Fibroblast of villous mesenchyme (primary cell): Measurements from ENCODE around the gene HYDIN. TPM values are rescaled to one million over a fixed set of nuclear protein-coding genes. Genes with fewer than 3 reads are reported as not detected.

ENCODE experiments used
- DNase-seq: peaks from one replicate; pipeline ENCODE4 v3.0.0-alpha.2; 2010; ENCODE audit warnings: low read depth
- H3K4me3 ChIP-seq: 2 replicates; pipeline ENCODE4 v1.5.1; 2011; ENCODE audit warnings: low read depth, mild to moderate bottlenecking, low read length
- total RNA-seq: library from RNA; depleted of rRNA; stranded (reverse); fragments of >200 nt; gene quantifications from 2 replicates; pipeline ENCODE4 v1.2.3, GENCODE V29; 2012
- TF ChIP-seq, protein P1 (sequence below): IDR thresholded peaks from 2 replicates; pipeline ENCODE4 v1.5.1; 2012; ENCODE audit warnings: low read depth, mild to moderate bottlenecking, low read length; ENCODE audit not compliant: insufficient read depth

Gene HYDIN
- total RNA-seq, 1 donor = under 0.01 TPM

DNA sequence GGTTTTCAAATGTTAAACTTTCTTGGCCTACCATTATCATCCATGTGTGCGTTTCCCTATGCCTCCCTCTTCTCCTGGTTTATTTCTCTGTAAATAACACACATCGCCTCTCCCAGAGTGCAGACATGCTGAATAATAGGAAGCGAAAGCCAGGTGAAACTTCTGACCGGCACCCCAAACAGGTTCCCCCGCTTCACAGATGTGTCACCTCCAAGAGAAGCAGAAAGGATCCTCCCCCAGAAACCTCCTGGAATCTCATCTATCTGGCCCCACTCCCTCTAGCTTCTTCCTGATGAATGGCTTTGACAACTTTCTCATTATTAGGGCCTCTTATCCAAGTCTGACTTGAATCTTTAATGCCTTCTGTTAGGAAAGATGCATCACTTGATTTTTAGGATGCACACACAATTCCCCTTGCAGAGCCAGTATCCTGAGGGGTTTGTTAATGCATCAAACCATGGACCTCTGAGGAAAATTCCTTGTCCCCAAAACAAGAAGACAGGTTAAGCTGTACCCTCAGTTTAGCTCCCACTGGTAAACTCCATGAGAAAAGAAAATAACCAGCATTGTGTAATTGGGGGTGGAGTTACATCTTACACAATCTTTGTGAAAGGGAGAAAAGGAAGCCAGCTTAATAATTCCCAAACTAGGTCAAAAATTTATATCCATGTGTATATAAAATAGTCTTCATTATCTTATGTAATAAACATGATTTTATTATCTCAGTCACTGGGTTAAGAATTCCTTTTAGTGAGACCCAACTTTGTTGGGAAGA, 20.1 kb upstream of the HYDIN start:
- no peak for DNase-seq
- TF ChIP-seq, protein P1, sequence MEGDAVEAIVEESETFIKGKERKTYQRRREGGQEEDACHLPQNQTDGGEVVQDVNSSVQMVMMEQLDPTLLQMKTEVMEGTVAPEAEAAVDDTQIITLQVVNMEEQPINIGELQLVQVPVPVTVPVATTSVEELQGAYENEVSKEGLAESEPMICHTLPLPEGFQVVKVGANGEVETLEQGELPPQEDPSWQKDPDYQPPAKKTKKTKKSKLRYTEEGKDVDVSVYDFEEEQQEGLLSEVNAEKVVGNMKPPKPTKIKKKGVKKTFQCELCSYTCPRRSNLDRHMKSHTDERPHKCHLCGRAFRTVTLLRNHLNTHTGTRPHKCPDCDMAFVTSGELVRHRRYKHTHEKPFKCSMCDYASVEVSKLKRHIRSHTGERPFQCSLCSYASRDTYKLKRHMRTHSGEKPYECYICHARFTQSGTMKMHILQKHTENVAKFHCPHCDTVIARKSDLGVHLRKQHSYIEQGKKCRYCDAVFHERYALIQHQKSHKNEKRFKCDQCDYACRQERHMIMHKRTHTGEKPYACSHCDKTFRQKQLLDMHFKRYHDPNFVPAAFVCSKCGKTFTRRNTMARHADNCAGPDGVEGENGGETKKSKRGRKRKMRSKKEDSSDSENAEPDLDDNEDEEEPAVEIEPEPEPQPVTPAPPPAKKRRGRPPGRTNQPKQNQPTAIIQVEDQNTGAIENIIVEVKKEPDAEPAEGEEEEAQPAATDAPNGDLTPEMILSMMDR = no peak

DNA sequence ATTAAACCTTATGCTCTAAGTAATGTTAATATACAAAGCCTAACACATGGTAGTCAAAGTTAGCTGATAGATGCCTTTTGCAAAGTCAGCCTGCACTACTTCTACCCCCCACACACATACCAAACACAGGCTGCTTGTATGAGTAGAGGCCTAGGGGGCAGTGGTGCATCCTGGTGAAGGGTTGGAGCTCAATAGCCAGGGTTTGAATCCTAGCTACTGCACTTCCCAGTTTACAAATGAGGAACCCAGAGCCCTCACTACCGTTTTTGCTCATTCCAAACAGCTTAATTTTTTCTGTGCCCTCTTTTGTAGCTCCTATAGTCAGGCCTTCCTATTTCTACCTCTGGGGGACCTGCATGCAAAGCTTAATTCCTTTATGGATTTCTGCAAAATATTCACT, 18.9 kb upstream of the HYDIN start:
- TF ChIP-seq, protein P1 = no peak
- DNase-seq = no peak
- no peak overlapping the region for H3K4me3 ChIP-seq

More for the DNA sequence above, 20.1 kb upstream of the HYDIN start:
- H3K4me3 ChIP-seq = no peak overlapping the region

DNA sequence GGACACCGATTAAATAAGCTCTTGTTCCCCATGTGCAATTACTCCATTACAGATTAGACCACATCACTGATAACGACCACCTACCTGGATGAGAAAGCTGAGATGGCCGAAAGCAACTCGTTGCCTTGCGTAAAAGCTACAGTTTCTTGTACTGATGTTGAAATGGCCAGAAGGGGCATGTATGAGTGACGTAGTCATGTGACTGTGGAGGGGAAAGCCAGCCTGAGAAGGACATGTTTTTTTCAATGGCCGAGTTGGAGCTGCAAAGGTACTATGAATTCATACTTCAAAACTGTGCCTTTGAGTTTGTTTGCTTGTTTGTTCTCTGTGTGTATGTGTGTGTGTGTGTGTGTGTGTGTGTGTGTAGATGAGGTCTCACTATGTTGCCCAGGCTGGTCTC, 17.0 kb upstream of the HYDIN start:
- H3K4me3 ChIP-seq = no peak overlapping the region
- no peak for DNase-seq
- TF ChIP-seq, protein P1 = no peak

DNA sequence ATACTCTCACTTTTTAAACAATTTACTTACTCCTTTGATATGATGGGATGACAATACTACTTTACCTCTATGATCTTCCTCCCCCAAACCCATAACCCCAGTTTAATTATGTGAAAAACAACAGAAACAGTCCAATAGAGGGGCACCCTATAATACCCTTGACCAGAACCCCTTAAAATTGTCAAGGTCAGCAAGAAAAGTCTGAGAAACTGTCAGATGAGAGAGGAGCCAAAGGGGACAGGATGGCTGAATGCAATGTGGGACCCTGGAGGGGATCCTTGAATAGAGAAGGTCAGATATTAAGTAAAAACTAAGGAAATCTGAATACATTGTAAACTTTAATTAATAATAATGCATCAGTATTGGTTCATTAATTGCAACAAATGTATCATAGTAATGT, 15.8 kb upstream of the HYDIN start:
- H3K4me3 ChIP-seq = no peak overlapping the region
- TF ChIP-seq, protein P1 = no peak

DNA sequence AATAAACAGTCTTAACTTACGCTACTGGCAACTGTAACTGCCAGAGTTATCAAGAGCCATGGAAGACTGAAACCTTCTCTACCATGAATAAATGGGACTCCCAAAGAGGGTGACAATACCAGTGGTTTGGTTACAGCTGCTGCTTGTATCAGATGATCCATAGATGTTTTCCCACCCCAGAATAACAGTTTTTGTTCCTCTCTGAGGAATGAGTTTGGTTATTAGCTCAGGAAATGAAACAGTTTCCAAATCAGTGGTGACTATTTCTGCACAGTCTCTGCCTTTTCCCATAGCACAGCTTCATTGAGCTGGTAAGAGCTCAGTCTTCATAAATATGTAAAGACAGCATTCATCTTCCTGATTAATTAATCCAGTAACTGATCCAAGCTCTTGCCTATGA, 14.0 kb upstream of the HYDIN start:
- TF ChIP-seq, protein P1 = no peak
- H3K4me3 ChIP-seq = no peak overlapping the region
- no peak for DNase-seq

More for the DNA sequence above, 15.8 kb upstream of the HYDIN start:
- no peak for DNase-seq

DNA sequence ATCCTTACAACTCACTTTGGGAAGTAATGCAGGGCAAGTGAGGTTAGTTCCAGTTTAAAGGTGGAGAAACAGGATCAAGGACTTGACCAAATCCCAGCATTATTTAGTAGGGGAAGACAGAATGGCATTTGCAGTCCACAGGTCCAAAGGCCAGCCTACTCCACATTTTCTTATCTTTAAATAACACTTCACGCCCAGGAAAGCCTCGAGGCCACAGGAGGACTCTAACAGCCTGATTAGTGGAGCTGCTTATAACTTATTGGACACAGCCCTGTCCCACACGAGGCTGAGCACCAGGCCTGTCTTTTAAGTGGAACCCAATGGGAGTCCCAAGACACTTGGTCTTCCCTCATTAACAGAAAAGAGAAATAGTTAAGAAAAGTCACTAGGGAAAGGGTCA, 12.1 kb upstream of the HYDIN start:
- H3K4me3 ChIP-seq = no peak overlapping the region
- no peak for DNase-seq
- TF ChIP-seq, protein P1 = no peak

DNA sequence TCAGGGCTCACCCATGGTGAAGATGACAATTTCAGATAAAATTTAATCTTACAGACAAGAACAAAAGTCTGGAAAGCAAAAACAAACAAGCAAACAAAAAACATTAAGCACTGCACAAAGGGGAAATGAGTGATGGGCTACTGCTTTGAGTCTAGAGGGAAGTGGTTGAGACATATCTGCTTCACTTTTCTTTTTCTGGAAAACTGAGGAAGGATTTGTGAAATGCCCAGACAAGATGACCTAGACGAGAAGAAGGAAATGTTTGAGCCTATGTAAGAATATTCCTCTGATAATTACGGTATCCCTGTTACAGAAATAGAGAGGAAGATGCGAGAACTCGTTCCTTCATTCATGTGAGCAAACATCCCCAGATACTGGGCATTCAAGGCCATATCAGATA, 11.5 kb upstream of the HYDIN start:
- H3K4me3 ChIP-seq = no peak overlapping the region
- TF ChIP-seq, protein P1 = no peak
- DNase-seq = no peak
